ENCODE data around the gene ZNF536.

DNA sequence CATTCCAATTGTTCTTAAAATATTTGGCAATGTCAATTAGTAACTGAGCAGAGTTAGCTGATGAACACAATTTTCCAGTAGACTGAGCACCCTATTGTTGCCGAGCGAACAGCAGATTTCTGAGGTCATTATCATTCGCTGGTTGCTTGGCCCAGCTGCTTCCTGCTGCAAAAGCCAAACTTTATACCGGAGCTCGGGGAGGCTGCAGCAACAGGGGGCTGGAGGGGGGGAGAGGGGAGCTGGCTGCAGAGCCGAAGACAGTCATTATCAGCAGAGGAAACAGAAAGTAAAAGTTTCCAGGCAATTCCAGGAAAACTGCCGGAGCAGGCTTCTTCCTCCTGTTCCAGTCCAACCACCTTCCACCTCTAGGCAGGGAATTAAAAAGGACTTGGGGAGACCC, 77.9 kb downstream of the ZNF536 start:
- TF ChIP-seq CTCF (IDR thresholded peaks at IDR 0.05) (no peak), EZH2 (IDR thresholded peaks at IDR 0.05; ENCODE audit: borderline replicate concordance, insufficient read depth, low read depth, low read length, poor library complexity, severe bottlenecking) (no peak)

Measured in B cell (primary cell).